NCI-H82 treated with DMSO at 0.1 percent for 48 hours (cell line): ENCODE measurements around the gene COCH.
"Not testable (repeated sequence)": the region's sequence is repeated elsewhere in the genome, so short reads cannot be mapped to it uniquely, and the experiment has no call there.

Experiments used
- DNase-seq: peaks from one replicate; lab custom pipeline; 2025; ENCODE audit not compliant: unreplicated experiment; lab: John Stamatoyannopoulos, UW

Gene COCH

GRCh38 chr14:30874999-30875787, 834 bp downstream of the COCH start:
- DNase-seq, result no peak

- no peak for DNase-seq
Measured at GRCh38 chr14:30875788-30876053, 1.4 kb downstream of the COCH start.

GRCh38 chr14:30876692-30877091, 2.3 kb downstream of the COCH start:
- DNase-seq, result no peak

- no peak for DNase-seq
Measured at GRCh38 chr14:30882431-30882830, 8.1 kb downstream of the COCH start.

GRCh38 chr14:30883508-30884294, 9.3 kb downstream of the COCH start:
- no peak for DNase-seq

GRCh38 chr14:30884901-30885300, 10.5 kb downstream of the COCH start:
- no peak for DNase-seq

DNA sequence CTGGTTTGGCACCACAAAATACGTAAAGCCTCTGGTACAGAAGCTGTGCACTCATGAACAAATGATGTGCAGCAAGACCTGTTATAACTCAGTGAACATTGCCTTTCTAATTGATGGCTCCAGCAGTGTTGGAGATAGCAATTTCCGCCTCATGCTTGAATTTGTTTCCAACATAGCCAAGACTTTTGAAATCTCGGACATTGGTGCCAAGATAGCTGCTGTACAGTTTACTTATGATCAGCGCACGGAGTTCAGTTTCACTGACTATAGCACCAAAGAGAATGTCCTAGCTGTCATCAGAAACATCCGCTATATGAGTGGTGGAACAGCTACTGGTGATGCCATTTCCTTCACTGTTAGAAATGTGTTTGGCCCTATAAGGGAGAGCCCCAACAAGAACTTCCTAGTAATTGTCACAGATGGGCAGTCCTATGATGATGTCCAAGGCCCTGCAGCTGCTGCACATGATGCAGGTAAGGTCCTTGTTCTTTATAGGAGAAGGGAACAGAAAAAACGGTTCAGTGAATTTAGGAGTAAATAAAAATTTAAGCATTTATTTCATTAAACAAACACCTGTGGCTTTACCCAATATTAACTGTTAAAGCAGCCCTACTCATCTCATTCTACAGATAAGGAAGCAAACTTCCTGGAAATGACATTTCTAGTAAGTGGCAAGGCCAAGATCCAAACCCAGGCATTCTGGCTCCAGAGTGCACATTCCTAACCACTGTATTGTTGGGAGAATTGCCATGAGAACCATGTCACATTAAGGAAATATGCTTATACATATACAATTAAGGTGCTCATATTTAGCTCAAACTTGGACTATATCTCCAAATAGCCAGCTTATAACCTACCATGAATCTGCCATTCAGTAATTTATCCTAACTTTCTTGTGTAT, 11.7 kb downstream of the COCH start:
- no peak for DNase-seq

GRCh38 chr14:30888480-30889243, 14.3 kb downstream of the COCH start:
- peak; percentile 64 for DNase-seq

DNA sequence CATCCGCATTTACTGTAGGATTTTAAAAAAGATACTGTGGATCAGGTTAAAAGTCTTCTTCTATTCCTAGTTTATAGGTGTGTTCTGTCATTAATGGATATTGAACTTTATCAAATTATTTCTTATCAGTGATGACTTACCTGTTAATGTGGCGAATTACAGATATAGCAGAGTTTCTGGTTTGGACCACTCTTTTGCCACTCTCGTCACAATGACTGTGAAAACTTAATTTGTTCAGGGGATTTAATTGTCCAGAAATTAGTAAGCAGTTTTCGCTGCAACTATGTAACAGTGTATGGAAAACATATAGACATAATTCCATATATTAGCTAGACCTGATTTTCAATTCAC, 14.9 kb downstream of the COCH start:
- no peak for DNase-seq

- DNase-seq, result no peak
Measured at GRCh38 chr14:30893819-30894218, 19.5 kb downstream of the COCH start.

DNA sequence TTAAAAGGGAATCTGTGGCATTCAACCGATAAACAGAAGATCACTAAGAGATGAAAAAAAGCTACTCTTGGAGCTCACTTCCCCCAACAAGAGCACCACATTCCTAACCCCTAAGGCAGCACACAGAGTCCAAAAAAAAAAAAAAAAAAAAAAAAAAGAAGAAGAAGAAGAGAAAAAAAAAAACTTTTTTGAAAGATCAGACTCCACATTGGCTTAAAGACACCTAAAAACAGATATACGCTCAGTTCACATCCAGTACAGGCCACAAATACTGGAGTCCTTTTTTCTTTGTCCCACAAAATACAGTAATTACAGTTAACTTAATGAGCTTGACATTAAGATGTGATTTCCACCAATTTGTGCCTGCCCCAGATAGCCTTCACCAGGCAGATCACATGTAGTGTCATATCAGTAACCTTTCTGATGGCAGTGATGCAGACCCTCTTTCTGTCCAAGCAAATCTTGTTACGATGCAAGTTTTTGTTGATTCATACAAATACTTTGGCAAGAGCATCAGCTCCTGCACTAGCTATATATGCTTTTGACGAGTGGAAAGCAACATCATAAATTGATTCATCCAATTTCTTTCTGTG, 20.7 kb downstream of the COCH start:
- no peak for DNase-seq

DNA sequence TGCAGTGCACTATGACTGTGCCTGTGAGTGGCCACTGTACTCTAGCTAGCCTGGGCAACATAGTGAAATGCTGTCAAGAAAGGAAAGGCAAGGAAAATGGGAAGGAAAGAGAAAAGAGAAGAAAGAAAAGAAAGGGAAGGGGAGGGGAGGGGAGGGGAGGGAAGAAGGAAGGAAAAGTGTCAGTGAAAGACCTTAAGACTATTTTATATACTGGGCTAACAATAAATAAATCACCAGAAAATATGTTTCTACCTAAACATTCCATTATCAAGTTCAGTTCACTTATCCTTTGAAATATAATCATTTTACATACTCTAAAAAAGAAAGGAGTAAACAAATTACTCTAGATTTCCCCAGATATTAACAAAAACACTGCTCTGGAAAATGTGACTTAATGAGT, 22.1 kb downstream of the COCH start:
- no peak for DNase-seq

DNA sequence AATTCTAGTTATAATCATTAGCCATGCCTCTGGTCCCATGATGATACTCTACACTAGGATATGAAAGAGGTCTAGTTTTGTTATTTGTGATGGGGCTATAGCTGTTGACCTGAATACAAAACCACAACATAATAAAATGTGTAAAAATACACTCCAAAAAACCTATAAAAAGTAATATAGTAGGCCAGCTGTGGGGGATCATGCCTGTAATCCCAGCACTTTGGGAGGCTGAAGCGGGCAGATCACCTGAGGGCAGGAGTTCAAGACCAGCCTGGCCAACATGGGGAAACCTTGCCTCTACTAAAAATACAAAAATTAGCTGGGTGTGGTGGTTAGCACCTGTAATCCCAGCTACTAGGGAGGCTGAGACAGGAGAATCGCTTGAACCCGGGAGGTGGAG, 22.8 kb downstream of the COCH start:
- DNase-seq, result not testable (repeated sequence)

DNA sequence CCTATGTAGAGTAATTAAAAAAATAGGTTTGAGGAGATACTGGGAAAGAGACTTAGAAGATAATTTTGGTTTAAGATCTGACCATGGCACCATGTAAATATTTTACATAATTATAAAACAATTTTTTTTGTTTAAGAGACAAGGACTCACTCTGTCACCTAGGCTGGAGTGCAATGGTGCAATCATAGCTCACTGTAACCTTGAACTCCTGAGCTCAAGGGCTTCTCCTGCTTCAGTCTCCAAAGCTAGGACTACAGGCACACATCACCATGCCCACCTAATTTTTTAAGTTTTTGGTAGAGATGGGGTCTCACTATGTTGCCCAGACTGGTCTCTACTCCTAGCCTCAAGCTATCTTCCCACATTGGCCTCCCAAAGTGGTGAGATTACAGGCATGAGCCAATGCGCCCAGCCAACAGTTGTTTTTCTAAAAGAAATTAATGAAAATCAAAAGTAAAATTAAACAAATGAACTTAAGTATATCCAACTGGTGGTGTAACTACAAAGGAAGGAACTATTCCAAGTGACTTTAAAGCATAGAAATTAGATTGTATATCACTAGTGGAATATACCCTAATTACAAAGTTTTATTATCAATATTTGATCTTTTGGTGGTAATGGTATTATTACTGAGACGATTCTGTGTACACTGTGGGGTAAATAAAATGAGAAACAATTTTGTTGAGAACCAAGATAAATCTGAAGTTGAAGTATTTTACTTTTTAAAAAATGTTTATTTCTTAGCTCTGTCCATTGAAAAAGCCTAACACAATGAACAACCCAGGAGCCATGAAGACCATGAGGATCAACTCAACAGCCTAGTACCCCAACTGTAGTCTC, 29.1 kb downstream of the COCH start:
- DNase-seq, result no peak

DNA sequence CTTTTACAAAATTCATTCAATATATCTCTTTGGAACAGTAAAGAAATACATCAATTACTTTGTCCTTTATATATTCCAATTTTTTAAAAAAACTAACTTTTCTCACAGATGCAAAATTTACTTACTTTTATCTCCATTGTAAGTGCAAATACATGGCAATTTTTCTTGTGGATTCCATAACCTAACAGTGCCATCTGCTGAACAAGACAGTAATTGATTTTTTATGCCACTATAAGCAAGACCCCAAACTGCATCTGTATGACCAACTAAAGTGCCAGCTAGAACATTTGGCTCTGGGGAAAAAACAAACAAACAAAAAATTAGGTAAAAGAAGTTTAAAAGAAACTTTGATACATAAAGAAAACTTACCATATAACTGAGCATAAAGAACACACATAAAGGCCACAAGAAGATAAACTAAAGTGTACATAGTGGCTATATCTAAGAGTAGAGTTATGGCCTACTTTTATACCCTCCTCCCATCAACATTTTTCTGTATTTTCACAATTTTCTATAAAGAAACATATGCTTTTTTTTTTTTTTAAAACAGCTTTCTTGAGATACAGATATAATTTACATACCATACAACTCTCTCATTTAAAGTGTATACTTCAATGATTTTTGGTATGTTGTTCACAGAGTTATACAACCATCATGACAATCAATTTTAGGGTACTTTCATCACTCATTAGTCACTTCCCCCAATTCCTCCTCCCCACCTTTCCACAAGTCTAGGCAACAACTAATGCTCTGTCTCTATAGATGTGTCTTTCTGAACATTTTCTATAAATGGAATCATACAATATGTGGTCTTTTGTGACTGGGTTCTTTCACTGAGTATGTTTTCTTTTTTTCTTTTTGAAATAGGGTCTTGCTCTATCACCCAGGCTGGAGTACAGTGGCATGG, 32.6 kb downstream of the COCH start:
- DNase-seq, result no peak

GRCh38 chr14:30907659-30908057, 33.3 kb downstream of the COCH start:
- no peak for DNase-seq

- DNase-seq, result no peak
Measured at GRCh38 chr14:30908826-30909225, 34.5 kb downstream of the COCH start.

DNA sequence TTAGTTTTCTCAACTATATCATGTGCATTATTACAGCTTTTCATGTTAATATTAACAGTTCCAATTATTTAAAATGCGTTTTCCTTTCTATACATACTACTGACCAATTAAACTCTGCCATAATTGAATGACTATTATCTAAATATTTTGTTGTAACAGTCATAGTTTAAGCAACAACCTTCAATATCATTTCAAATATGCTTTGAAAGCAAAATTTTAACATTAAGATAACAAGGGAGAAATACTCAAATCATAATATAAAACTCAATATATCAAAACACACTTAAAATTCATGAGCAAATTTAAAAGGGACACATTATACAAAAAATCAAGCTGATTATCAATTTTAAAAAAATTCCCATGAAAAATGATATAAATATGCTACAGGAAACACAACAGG, 40.5 kb downstream of the COCH start:
- DNase-seq, result no peak

DNA sequence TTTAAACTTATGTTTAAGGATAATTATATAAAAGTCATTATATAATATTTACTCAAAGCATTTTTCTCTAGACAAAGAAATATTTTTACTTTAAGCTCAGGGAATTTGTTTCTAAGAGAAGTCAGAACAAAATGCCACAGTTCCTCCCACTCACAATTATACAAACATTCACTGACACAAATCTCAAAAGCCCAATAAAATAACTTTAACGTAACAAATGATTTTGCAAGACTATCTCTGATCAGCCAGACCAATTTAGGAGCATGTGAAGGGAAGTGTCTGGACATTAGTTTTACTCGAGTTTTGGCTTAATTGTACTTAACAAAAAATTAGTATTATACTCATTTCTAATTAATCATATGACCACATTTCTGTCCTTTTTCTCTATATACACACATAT, 41.2 kb downstream of the COCH start:
- DNase-seq, result no peak
